CD4-positive, alpha-beta T cell treated with Interleukin-17A for 1 hour (primary cell): ENCODE data around the gene ATM.
"Not testable (repeated sequence)": the region's sequence is repeated elsewhere in the genome, so short reads cannot be mapped to it uniquely, and the experiment has no call there.

Source experiments
- DNase-seq: peaks from one replicate; pipeline ENCODE4 v3.0.0-alpha.2; 2020

Gene ATM

GRCh38 chr11:108286956-108287355 lies 64.1 kb downstream of the ATM start:
- no peak for DNase-seq

GRCh38 chr11:108289066-108289465 lies 66.2 kb downstream of the ATM start:
- not testable (repeated sequence) for DNase-seq

GRCh38 chr11:108289699-108290098 lies 66.8 kb downstream of the ATM start:
- no peak for DNase-seq

GRCh38 chr11:108293229-108293628 lies 70.4 kb downstream of the ATM start:
- no peak for DNase-seq

GRCh38 chr11:108302121-108302785 lies 79.4 kb downstream of the ATM start:
- DNase-seq = no peak

GRCh38 chr11:108307751-108308150 lies 84.9 kb downstream of the ATM start:
- no peak for DNase-seq

DNA sequence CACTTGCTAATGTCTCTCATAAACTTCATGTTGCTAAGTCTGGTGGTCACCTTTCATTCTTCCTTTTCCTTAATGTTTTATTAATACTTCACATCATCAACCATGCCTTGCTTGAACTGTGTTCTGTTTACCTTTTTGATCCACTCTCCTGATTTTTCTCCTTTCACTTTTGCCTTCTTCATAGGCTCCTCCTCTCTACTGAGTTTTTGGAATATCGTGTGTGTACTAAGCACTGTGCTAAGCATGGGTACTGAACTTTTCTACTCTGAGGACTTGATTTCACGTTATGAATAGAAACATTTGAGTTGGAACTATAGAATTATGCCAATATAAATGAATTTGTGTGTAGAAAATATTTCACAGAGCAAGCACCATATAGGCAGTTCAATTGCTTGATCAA lies 90.6 kb downstream of the ATM start:
- DNase-seq = no peak

- no peak for DNase-seq
Observed at GRCh38 chr11:108316061-108316460, 93.2 kb downstream of the ATM start.

DNA sequence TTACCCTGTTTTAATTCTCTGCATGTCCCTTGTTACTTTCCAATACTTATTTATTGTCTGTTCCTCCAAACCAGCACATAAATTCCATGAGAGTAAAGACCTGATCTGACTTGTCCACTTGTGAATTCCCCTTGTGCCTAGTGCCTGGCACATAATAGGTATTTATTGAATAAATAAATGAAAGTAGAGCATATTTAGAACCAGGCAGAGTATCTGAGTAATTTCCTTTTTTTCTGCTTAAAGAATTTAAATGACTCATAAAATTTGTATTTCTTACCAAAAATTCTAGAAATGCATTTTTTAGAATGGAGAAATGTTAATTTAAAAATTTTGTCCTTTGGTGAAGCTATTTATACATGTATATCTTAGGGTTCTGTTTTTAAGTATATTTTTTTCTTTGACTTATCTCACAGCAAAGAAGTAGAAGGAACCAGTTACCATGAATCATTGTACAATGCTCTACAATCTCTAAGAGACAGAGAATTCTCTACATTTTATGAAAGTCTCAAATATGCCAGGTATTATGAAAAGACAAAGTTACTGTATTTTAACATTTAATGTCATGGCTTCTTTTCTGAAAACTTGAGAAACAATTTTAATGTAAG lies 96.8 kb downstream of the ATM start:
- DNase-seq = no peak

GRCh38 chr11:108322666-108323065 lies 99.8 kb downstream of the ATM start:
- DNase-seq = no peak

DNA sequence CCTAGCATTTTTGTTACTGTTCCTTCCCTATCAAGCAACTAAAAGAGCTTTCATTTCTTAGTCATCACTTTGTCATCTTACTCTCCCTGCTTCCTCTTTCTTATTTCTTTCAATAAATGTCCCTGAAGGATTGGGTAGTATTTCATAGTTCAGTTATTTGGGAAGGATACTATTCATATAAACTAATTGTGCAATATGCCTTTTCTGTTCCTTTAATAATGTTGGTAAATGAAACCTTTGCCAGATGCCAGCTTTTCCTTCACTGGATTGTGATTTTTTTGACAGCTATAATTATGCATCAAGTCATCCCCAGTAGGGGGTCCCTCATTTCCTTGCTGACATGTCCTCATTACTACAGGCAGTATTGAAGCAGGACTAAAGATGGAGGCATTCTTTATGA lies 101.7 kb downstream of the ATM start:
- no peak for DNase-seq

DNA sequence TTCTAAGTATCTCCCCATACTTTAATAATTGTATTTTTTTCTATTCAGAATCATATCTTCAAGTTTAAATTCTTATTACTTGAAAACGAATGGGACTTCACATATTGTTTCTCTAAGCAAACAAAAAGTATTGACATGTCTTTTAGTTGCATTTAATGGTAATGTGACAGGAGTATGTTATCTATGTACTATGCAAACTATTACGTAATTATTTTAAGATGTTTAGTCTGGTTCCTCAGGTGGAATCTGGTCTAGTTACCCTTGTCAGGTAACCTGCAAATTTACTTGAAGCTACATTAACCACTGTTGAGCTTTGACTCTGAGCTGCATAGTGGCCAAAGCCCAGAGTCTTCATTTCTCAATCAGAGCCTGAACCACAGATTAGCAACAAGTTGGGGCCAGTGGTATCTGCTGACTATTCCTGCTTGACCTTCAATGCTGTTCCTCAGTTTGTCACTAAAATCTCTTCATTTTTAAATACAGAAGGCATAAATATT lies 110.6 kb downstream of the ATM start:
- no peak for DNase-seq

GRCh38 chr11:108338750-108339149 lies 115.9 kb downstream of the ATM start:
- no peak for DNase-seq

DNA sequence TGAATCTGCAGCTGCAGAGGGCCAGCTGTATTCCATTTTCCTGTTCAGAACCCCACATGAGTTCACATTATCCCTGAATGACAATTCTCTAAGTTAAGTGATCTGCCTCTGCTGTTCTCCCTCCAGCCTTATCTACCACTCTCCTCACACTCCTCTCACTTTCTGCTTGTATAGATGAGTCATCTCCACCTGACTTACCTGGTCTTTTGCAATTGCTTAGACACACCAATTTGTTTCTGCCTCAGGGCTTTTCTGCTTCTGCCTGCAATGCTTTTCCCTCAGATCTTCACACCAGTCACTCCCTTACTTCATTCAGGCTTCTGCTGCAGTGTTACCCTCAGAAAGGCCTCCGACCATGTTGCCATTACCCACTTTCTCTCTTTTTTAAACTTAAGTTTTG lies 118.1 kb downstream of the ATM start:
- no peak for DNase-seq

DNA sequence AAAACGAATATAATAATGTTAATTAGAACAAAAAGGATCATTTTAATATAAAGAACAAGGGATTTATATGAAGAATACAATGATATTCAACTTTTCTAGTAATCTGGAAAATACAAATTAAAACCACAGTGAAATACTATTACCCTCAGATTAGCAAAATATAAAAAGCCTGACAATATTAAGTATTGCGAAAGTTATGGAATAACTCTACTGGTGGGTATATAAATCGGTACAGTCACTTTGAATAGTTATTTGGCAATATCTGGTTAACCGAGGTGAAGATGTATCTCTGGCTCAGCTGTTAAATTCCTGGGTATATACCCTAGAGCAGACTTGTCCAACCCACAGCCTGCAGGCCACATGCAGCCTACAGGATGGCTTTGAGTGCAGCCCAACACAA lies 118.8 kb downstream of the ATM start:
- DNase-seq = no peak

DNA sequence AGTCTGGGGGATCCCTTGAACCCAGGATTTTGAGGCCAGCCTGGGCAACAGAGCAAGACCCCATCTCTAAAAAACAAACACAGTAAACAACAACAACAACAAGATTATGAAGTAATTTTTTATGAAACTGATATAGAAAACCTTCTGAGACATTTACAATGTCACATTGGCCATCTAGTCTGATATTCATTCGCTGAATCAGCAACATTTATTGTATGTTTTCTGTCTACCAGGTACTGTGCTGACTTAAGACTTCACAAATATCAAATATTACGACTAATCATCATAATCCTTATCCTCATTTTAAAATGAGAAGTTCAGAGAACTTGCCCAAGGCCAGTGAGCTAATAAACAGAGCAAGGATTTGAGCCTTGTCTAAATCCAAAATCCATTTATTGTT lies 120.8 kb downstream of the ATM start:
- no peak for DNase-seq

DNA sequence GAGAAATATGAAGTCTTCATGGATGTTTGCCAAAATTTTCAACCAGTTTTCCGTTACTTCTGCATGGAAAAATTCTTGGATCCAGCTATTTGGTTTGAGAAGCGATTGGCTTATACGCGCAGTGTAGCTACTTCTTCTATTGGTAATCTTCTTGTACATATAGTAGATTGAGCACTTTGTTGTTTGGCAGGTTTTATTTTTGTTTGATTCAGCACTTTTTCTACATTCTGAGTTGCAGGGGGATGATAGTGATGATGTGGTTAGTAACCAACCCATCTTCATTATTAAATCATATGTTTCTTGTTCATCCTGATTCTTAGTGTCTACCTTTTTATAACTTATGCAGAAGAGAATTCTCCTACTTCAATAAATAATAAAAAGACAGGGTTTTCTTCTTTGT lies 122.9 kb downstream of the ATM start:
- no peak for DNase-seq

DNA sequence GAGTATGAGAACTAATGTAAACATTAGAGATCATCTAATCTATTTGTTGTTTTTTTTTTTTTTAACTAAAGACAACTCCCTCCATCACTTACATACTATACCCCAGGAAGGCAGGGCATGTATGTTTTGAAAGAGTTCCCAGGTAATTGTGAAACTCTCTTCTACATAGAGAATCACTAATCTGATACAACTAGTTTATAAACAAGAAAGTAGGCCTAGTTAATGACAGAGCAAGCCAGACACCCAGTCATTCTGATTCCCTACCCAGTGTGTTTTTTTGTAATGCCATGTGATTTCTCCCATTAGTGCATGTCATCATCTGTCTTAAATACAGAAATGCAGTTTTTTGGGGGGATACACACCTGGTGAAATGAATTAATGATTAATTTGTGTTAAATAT lies 123.6 kb downstream of the ATM start:
- DNase-seq = no peak

DNA sequence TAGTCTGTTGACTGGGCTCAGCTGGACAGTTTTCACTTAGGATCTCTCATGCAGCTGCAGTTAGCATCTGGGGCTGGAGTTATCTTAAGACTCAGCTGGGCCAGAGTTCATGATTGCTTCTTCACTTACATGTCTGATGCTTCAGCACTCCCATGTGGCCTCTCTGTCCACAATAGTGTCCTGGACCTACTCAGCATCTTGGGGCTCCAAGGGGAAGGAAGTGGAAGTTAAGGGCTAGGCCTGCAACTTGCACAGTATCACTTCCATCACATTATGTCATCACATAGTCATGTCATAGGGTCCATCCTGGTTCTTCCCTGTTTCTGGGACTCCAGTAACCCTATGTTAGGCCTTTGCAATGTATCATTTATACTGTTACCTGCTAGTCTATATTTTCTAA lies 128.6 kb downstream of the ATM start:
- DNase-seq = no peak

DNA sequence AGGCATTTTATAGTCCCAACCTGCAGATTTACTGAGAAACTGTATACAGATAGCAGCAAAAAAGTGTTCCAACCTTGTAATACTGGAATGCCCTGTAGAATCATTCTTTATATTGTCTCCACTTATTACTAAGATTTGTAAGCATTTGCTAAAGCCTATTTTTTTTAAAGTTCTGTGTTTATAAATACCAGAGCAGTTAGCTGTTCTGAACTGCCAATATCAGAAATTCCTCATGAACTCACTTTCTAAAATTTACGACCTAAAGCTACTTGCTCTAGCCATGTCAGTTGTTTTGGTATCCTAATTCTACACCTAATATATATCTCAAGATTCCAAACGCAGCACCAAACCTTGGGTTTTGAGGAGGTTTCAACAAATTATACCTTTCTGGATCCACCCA lies 141.3 kb downstream of the ATM start:
- DNase-seq = no peak

DNA sequence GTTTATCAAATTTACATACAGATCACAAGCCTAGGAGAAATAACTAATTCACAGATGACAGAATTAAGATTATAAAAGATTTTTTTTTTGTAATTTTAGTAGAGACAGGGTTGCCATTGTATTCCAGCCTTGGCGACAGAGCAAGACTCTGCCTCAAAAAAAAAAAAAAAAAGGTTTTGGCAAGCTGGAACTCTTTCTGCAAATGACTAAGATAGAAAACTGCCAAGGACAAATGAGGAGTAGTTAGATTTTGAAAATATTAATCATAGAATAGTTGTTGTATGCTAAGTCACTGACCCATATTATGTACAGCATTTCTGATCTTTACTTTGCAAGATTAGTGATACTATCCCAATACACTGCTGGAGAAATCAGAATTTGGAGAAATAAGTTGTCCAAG lies 145.3 kb downstream of the ATM start:
- DNase-seq = no peak

GRCh38 chr11:108369064-108369463 lies 146.2 kb downstream of the ATM start:
- no peak for DNase-seq

GRCh38 chr11:108370315-108370714 lies 147.4 kb downstream of the ATM start:
- no peak for DNase-seq

- no peak for DNase-seq
Observed at GRCh38 chr11:108370990-108371389, 148.1 kb downstream of the ATM start.

DNA sequence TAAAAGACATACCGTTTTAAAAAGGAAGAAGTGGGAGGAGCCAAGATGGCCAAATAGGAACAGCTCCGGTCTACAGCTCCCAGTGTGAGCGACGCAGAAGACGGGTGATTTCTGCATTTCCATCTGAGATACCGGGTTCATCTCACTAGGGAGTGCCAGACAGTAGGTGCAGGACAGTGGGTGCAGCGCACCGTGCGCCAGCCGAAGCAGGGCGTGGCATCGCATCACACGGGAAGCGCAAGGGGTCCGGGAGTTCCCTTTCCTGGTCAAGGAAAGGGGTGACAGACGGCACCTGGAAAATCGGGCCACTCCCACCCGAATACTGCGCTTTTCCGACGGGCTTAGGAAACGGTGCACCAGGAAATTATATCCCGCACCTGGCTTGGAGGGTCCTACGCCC lies 150.6 kb downstream of the ATM start:
- not testable (repeated sequence) for DNase-seq
